ENCODE results near the gene NXPE2.
"Not testable (repeated sequence)": the region's sequence is repeated elsewhere in the genome, so short reads cannot be mapped to it uniquely, and the experiment has no call there.

Gene NXPE2

DNA sequence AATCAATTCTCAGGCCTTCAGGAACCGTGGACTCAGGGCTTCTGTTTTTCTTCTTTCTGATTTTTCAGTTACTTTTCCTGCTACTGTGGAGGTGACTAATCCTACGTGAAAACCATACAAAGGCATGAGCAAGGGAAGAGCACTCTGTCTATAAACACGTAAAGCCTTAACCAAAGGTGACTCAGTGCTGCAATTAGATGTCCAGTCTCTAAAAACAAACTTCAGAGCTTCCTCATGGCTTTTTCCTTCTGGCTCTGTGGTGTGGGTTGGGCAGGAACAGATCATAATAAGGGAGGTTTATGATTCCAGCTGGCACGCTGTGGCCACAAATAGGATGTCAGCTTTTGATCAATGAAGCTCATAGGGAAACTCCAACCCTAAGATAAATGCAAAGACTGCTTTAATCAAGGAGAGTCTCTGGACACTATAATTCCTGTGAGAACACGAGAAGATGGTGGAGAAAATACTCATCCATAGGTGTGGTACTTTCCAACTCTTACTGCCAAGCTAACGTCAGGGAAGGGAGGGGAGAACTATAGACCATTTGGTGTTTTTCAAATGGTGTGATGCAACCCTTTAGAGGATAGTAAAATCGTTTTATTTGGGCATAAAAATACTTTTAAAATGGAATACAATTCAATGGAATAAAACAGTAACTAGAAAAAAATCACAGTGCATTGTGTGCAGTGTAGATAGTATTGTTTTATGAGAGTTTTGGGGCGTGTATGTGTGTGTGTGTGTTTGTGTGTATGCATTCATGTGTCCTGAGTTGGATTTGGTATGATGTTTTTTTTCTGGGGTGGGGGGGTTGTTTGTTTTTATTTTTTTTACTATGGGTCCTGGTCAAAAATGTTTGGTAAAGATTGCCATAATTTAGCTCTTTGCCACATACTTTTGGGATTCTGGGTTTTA is at the start of gene NXPE2:
NXPE2 (plus strand) TSS at position 403 of the 912 bp plus-strand sequence; CDS start at position 452, 49 bp downstream.
- no peak for DNase-seq

DNA sequence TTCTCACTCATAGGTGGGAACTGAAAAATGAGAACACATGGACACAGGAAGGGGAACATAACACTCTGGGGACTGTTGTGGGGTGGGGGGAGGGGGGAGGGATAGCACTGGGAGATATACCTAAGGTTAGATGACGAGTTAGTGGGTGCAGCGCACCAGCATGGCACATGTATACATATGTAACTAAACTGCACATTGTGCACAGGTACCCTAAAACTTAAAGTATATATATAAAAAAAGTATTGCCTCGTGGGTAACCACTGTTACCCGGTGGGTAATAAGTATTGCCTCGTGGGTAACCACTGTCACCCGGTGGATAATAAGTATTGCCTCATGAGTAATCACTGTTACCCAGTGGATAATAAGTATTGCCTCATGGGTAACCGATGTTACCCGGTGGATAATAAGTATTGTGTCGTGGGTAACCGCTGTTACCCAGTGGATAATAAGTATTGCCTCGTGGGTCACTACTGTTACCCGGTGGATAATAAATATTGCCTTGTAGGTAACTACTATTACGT is 46.8 kb upstream of the NXPE2 start:
- DNase-seq, result not testable (repeated sequence)

DNA sequence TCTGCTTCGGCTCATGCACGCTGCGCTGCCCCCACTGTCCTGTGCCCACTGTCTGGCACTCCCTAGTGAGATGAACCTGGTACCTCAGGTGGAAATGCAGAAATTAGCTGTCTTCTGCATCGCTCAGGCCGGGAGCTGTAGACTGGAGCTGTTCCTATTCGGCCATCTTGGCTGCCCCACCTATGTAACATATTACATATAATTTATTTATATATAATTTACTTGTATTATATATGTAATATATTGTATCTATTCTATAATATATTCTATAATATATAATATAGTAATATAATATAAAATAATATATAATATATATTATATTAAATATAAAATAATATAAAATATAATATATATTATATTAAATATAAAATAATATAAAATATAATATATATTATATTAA is 38.9 kb upstream of the NXPE2 start:
- DNase-seq, result not testable (repeated sequence)

DNA sequence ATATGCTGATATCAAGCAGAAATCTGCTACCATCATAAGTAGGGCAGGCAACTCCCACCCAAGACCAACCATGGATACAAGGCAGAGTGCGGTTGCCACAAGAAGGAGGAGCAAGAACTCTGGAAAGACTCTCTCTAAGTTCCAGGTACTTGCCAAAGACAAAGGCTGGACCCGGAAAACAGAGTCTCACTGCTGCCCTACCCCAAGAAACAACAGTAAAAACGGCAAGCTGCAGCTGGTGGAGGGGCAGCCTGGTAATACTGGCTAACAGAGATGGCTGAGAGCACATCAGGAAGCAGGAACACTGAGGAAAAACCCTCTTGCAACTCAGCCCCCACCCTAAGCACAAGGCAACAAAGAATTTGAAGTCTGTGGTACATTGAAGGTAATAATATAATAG is 27.7 kb upstream of the NXPE2 start:
- no peak for DNase-seq

DNA sequence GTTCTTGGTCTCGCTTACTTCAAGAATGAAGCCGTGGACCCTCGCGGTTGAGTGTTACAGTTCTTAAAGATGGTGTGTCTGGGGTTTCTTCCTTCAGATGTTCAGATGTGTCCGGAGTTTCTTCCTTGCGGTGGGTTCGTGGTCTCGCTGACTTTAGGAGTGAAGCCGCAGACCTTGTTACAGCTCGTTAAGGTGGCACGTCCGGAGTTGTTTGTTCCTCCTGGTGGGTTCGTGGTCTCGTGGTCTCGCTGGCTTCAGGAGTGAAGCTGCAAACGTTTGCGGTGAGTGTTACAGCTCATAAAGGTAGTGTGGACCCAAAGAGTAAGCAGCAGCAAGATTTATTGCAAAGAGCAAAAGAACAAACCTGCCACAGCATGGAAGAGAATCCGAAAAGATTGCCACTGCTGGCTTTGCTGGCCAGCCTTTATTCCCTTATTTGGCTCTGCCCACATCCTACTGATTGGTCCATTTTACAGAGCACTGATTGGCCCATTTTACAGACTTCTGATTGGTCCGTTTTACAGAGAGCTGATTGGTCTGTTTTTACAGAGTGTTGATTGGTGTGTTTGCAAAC is 27.1 kb upstream of the NXPE2 start:
- DNase-seq, result no peak

DNA sequence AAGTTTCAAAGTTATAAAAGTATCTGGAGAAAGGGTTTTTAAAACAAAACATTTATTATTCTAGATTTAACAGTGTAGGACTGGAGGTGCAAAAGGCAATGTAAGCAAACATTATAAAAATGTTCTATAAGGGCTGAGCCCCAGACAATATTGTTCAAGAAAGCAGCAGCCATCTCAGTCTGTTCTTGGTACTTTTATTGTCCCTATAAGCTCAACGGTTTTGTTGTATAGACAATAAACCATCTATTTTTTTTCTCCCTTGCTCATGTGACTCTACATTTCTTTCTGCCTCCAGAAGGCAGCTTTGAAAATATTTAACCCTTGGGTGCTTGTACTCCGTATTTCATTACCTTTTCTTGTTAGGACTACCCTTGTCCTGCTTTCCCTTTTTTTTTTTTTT is 25.2 kb upstream of the NXPE2 start:
- DNase-seq, result no peak

DNA sequence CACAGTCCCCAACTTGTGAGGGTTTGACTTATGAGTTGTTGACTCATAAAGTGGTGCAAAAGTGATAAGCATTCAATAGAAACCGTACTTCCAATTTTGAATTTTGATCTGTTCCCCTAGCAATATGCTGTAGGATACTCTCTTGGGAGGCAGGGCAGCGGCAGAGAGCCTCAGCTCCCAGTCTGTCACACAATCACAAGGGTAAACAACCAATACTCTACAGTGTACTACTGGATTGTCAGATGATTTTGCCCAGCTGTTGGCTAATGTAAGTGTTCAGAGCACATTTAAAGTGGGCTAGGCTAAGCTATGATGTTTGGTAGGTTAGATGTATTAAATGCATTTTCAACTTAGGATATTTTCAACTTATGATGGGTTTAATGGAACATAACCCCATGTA is 13.7 kb upstream of the NXPE2 start:
- no peak for DNase-seq

DNA sequence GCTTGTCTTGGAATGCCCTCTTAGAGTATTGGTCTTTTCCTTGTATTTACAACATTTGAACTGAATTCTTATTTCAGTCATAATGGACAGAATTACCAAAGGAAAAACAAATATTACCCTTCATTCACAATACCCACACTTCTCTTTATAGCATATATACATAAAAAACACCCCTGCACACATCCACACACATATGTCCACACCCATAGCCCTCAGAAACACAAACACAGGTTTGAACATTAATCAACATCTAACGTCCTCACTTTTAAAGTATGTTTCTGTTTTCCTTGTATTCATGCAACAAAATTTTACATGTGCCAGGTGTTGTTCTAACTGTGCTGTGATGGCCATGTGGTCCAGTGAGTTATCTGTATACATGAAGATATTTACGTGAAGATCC is 11.6 kb upstream of the NXPE2 start:
- no peak for DNase-seq

DNA sequence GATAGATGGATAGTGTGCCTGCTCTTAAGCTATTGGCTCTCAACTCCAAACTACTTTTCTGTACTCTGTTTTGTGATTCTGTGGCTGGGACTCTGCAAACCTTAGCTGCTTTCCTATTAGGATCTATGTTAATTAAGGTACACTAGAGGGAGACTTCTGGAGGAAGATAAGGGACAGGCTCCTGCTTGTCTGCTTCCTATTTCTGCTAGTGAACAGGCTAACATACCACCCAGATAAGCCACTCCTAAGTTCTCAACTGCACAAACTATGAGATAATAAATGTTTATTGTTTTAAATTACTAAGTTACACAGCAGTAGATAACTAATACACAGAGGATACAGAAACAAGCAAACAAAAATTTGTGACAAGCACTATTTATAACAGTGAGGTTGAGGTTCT is 10.2 kb upstream of the NXPE2 start:
- no peak for DNase-seq

DNA sequence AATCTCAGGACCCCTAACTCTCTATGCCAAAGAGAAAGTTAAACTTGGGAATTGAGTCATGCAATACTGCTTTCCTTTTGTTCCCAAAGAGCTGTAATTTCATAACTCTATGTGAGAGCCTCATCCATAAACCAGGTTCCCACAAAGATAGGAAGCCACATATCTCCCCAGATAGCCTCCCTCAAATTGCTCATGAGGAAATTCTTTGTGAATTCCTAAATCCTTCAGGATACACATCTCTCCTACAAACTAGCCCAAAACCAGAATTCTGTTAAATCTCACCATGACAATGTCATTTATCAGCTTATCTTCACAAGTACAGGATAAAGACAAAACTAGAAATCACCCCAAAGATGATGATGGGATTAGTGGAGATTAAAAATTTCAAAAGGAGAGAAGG is 4.7 kb upstream of the NXPE2 start:
- no peak for DNase-seq

DNA sequence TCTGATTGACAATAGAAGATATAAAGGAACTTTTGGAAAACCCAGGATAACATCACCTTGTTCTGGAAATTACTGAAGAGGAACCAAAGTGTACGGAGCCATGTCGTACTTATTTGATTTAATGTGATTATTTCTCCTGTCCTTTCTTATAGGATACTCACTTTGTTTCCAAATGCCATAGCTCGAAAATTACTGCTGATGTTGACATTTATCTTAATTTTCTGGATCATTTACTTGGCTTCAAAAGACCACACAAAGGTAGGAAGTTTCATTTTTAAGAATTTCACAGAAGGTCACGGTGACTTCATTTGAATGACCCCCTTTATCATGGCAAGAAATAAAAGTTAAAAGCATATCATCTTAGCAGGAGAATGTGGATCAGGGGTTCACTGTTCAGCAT is 1.2 kb downstream of the NXPE2 start:
- no peak for DNase-seq

DNA sequence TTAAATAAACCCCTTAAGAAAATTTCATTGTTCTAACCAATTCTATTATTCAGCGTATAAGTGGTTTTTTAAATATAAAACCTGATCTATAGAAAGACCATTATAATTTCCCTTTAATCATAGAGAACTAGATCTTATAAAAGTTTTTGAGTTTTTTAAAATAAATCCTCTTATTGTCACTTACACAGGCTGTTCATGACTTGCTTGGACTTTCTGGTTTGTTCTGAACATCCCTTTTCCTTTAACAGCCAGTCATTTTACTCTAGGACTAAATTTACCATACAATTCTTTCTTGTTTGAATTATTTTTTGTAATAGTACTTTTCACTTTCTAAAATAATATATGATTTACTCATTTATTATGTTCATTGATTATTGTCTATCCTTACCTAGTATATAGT is 4.7 kb downstream of the NXPE2 start:
- no peak for DNase-seq

DNA sequence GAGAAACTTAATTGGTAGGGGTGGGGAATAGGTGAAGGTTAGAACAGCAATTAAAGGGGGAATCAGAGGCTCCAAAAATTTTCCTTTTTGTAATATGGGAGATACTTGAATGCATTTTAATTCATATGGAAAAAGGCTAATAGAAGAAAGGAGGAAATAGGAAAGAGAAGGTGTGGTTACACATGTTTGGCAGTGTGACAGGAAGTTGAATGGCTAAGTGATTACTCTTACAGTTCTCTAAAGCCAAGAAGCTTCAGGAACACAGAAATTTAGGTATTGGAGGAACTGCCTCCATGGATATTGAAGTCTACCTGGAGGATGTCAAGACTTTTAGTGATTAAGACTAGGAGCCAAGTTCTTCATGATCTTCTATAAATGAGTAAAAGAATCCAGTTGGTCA is 6.3 kb downstream of the NXPE2 start:
- DNase-seq, result no peak

DNA sequence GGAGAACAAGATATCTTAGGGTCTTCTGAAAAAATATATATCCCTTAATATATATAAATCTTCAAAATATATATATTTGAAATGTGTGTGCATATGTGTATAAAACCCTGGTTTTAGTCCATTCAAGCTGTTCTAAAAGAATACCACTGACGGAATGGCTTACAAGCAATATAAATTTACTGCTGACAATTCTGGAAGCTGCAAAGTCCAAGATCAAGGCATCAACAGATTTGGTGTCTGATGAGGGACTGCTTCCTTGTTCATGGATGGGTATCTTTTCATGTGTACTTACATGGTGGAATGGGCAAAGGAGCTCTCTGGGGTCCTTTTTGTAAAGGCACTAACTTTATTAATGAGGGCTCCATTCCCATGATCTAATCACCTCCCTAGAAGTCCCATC is 6.8 kb downstream of the NXPE2 start:
- no peak for DNase-seq

DNA sequence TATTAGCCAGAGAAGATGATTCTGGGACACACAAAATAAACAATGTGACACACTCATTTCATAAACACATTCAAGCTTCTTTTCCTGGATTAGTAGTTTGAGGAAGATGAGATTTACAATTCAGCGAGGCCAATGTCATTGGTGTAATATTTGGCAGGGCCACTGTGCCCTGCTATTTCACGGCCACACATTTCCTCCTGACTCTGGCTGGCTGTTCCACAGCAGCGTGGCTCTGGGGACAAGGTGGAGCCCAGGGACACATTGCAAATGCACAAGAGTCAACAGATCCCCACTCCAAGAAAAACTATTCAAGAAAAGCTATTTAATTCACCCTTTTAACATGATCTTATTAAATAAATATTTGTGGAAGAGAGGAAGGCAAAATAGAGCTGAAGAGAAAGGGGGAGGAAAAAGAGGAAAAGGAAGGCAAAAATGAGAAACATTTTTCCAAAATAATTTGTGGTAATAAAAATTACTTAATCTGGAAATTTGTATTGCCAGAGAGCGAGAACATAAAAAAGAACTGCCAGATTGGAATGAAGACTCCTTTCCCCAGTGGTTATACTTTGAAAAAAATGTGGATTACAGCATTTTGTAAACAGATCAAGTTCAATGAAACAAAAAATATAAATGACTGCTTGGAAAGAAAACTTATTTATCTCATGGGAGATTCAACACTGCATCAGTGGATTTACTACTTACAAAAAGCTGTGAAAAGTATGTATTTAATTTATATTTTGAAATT is 27.1 kb downstream of the NXPE2 start:
- DNase-seq, result no peak

DNA sequence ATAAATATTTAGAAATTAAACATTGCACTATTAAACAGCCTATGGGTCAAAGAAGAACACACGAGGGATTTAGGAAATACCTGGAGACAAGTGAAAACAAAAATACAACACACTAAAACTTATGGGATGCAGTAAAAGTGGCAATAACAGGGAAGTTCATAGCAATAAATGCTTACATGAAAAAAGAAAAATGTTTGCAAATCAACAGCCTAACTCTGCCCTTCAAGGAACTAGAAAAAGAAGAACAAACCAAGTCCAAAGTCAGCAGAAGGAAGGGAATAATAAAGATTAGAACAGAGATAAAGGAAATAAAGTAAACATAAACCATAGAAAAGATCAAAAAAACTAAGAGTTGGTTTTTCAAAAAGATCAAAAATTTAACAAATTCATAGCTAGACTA is 31.6 kb downstream of the NXPE2 start:
- no peak for DNase-seq

DNA sequence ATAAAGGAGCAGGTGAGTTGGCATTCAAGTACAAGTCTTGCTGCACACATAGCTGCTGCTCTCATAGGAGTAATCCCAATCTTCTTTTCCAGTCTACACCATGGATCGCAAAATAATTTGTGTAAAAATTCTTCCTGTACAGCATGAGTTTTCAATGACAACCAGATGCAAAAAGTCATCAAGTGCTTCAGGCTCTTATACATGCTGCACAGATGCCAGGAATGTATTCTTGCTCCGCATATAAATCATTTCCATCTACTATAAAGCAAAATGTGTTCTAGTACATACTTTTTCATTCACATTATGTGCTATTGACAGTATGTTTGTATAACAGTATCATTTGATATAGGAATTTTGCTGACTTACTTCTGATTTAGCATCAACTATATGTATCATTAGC is 35.4 kb downstream of the NXPE2 start:
- no peak for DNase-seq

DNA sequence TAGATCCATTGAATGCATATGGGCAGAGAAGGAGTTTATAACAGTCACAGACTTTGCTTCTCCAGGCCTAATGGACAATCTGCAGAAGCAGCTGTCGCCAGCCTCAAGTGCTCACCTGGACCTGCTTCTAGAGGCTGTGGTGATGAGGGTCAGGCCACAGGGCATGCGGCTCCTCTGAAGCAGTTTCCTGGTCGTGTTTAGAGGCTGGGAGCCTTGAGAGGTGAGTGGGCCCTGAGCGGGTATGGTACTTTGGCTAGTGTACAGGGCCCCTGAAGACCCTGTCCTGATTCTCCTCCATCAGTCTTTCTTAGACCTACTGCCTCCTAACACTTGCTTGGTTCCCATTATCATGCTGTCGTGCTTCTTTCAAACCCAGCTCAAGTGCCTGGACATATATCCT is 41.2 kb downstream of the NXPE2 start:
- no peak for DNase-seq

DNA sequence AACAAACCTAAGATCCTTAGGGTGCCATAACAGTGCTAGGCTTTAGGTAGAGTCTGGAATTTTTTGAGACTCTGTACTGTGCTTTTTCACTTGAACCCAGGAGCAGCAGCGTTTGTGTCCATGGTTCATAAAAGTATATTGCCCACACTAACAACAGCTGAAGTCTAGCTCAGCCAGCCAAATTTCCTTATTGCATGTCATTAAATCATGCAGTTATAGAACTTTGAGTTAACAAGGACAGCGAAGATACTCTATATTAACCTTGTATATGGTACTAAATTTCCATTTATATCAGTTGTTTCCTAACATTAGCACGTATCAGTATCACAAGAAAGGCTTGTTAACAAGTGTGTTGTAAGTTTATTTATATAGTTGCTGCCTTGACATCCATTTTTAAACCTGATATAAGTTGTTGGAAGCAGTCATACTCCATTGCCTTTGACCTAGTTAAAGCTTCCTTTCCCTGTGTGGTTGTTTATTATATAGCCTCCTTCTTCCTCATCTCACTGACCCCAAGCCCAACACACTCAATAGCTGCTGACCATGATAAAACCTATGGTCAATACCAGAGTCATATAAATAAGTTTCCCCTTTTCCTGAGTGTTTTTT is 46.7 kb downstream of the NXPE2 start:
- DNase-seq, result no peak

DNA sequence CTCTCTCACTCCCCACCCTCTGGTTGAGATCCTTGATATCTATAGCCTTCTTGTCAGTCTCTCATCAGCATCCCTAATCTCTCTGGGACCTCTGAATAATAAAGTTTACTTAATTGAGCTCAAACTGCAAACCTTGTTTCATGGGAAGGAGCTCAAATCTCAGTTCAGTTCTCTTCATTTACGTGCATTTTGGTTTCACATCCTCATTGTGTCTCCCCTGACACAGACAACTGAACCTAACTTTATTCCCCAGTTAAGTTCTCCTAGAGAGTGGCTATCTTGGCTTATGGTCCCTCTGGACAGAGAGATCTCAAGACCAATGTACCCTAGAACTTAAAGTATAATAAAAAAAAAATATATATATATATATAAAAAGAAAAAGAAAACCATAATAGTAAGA is 47.3 kb downstream of the NXPE2 start:
- DNase-seq, result no peak

DNA sequence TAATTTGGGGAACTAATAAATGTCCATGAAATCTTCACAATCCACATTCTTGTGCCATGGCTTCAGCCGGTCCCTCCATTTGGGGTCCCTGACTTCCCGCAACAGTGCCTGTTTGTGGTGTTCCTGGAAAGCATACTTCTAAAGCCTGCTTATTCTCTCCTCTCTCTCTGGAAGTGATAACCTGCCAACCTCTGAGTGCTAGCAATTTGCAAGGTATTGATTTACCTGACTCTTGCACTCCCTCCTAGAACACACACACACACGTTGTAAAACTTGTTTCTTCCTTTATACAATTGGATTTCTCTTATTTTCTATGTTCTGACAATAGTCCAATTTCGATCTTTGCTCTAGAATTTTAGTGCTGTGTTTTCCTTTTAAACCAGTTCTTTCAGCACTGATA is 58.5 kb downstream of the NXPE2 start:
- DNase-seq, result no peak

DNA sequence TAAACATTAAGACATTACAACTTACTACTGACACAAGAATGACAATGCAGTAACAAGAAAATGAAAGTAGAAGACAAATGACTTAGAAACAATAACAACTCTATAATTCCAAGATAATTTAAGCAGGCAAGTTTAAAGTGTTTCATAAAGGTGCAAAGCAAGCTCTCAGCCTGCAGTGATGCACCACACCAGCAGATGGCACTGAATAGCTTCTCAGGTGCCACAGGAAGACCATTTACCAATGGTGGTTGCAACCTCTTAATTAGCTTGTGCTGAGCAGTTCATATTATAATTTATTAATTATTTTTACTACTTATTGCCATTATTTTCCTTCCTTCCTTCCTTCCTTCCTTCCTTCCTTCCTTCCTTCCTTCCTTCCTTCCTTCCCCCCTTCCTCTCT is 60.6 kb downstream of the NXPE2 start:
- peak; percentile 14 to 44 for DNase-seq

DNA sequence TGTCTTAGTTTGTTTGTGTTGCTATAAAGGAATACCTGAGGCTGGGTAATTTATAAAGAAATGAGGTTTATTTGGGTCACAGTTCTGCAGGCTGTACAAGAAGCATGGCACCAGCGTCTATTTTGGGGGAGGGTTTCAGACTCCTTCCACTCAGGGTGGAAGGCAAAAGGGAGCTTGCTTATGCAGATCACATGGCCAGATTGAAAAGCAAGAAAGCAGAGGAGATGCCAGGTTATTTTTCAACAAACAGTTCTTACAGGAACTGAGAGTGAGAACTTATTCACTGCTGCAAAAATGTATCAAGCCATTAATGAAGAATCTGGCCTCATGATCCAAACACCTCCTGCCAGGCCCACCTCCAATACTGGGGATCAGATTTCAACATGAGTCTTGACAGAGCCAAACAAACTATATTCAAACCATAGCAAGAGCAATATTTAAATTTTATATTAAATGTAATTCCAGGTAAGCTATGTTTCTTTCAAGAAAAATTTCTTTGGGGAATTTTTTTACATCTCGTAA is 66.9 kb downstream of the NXPE2 start:
- no peak for DNase-seq

Measured in CD4-positive, alpha-beta T cell treated with Interleukin-1 beta for 1 hour (primary cell).